ENCODE data around the gene IGSF9.

IGSF9 gene

DNA sequence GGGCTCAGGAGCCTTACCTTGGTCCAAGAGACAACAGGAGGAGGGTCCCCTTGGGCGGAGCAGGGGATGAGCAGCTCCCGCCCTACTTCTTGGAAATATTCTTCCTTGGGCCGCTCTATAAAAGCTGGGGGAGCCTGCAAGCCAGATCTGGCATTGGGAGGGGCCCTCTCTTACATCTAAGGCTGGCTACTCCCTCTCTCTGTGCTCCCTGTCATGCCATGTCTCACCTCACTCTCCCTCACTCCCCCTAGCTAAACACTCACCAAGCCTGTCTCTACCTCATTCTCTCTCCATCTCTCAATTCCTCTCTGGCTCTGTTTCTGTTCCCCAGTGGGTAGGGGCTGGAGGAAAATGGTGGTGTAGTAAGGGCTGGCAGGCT, 13.6 kb downstream of the IGSF9 start:
- DNase-seq = no peak

DNA sequence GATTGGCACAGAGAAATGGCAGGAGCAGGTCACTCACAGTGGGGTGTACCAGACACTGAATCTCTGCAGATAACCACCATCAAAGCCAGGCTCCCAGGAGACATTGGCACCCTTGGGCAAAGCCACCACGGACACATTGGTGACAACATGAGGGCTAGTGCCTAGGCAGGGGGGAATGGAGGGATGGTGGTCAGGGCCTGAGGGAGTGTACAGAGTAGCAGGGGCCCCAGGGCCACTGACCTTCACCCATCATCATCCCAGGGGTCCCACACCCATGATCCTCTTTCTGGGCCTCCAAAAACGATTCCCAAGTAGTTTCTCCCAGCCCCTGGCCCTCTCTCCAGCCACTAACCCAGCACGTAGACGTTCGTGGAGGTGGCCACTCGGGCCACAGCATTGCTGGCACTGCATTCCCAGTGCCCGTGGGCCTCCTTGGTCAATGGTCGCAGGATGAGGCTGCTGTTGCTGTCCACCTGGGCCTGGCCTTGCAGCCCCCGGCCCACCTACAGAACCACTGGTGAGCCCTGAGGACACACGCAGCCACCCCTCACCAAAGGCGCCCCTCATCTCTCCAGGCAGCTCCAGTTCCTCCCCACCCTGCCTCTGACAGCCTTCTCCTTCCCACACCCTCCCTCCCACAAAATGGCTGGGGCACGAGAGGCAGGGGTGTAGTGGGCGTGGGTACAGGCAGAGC, 14.2 kb downstream of the IGSF9 start:
- no peak for DNase-seq

- no peak for DNase-seq
Measured at GRCh38 chr1:159930634-159931033, 14.8 kb downstream of the IGSF9 start.

- no peak for DNase-seq
Measured at GRCh38 chr1:159930216-159930615, 15.2 kb downstream of the IGSF9 start.

- DNase-seq = no peak
Measured at GRCh38 chr1:159929155-159930051, 16.0 kb downstream of the IGSF9 start.

DNA sequence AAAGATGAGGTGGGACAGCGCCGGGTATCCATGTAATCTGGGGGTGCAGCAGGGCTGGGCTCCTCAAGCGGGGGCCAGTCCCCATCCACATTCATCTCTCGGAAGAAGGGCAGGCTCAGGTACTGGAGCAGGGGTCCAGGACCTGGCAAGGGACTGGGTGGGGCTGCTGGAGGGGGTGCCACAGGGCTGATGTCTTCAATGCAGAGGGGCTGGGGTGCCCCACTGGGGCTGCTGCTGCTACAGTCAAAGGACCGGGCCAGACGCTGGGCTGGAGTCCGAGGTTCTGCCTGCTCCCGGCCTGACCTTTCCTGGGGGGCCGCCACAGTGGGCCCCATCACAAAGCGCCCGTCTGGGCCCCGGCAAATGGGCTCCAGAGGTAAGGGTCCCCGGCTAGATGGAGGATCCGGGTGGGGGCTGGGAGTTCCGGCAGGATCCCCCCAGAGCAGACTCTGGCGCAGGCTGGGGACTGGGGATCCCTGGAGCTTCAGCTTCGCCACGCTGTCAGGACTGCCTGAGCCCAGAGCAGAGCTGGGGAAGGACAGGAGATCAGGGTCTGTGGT, 16.8 kb downstream of the IGSF9 start:
- DNase-seq = no peak

DNA sequence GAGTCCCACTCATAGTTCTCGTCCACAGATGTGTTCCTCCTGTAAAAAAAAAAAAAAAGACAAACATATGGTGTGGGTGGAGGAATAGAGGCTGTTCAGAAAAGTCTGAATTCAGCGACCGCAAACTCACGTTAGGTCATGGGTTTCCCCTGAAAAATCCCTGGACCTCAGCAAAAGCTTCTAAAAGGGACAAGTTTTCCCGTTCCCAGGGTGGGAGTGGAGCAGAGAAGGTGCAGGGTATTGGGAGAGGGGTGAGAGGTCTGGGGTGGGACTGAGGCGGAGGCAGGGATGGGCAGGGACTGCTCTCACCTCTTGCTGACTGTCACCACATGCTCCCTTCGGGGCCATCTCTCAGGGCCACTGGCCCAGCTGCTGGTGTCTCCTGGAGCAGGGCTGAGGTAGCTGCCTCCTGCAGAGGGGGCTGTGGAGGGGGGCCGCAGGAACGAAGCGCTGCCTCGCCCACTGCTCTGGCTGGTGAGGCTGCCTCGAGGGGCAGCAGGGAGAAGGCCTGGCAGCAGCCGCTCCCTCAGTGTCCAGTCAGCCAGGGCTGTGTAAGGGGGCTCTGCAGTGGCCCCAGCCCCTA, 17.5 kb downstream of the IGSF9 start:
- DNase-seq = no peak

GRCh38 chr1:159927211-159927848, 18.1 kb downstream of the IGSF9 start:
- DNase-seq = no peak

GRCh38 chr1:159925719-159926078, 19.7 kb downstream of the IGSF9 start:
- no peak for DNase-seq

- DNase-seq = peak; percentile 91
Measured at GRCh38 chr1:159924791-159925718, 20.4 kb downstream of the IGSF9 start, which contains the start of gene TAGLN2. TSS of gene TAGLN2 (minus strand) at chr1:159925507. CDS start at chr1:159920509, 4,998 bp downstream.

GRCh38 chr1:159924025-159924790, 21.2 kb downstream of the IGSF9 start:
- peak; percentile 46 for DNase-seq

DNA sequence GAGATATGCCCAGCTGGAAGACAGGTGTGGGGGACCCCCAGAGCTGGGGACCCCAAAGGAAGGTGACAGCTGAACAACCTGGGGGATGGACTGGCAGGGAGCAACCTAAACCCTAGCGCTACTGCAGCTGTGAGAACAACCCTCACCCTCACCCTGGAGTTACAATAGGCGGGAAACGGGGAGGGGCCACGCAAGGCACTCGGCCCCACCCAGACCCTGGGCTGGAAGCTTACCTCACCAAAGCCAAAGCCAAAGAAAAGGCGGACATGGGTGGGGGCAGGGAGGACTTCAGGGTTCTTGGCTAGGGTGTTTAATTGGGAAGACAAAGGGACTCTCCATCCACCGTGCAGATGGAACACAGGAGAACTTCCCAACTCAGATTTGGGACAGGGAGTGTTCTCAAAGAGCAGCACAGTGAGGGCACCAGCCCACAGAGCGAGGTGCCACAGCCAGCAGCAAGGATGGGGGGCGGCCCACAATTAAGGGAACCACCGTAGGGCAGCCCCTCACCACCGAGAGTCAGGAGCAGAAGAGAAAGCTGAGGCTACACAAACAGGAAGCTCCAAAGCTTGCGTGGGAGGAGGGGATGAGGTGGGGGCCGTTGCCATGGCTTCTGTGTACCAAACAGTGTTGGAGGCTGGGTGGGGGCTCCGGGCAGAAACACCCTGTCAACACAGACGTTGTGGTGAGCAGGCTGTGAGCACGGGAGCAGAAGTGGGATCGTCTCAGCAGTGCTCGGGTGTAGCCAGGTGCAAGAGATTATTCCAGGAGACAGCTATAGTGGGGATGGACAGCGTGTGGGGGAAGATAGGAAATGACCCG, 22.0 kb downstream of the IGSF9 start:
- DNase-seq = peak; percentile 46

DNA sequence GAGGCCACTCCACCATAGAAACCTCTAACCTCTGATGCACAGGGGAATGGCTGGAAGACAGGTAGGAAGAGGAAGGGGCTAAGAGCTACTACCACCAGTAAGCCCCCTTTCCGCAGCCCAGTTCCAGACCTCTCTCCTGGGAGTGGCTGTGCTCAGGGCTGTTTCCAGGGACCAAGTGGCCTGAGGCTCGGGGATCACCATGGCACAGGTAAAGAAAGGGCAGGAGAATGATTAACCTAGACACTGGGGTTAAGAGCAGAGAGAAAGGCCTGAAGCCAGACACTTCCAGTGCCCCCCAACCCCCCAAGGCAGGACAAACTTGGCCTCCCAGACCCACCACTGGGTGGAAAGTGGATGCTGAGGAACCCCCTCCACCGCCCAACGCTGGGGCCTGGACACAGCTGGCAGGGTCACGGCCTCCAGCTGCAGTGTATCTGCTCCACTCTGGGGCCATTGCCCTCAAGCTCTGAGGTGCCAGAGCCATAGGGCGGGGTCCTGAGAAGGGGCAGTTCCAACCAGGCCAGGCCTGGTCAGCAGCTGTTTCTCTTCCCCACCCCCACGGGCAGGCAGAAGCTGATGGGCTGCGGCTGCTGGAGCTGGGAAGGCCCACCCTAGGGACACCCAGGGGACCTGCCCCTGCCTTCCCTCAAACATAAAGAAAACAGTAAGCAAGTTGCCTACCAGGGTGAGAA, 22.8 kb downstream of the IGSF9 start:
- DNase-seq = no peak

DNA sequence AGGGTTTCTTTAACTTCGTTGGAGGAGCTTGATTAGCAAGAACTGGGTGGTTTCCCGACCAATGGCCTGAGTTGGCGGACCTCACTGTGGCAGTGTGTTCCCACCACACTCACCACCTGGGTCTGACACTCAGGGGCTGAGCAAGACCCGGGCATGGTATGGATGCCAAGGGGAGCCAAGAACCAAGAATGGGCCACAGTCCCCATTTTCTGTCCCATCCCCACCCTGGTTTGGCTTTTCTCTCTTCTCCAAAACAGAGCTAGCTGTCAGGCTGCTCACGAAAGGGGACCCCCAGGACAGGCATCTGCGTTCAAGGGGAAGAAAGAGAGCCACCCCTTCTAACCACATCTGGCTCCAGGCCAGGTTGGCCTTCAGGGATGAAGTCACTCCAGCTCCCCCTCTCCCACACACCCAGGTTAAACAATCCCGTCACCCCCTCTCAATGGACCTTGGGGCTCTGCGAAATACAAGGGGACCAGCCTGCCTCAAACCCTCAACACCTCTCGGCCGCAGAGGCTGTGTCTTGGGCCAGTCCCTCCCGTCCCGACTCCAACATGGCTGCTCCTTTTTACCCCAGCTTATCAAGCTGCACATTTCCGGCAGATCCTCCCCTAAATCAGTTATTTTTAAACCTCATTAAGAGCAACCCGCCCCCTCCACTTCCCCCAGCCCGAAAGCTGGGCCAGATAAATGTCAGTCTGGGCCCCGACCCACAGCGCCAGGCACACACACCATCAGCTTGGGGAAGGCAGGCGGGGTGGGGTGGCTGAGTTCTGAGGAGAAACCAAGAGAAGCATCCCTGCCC, 23.5 kb downstream of the IGSF9 start:
- no peak for DNase-seq

DNA sequence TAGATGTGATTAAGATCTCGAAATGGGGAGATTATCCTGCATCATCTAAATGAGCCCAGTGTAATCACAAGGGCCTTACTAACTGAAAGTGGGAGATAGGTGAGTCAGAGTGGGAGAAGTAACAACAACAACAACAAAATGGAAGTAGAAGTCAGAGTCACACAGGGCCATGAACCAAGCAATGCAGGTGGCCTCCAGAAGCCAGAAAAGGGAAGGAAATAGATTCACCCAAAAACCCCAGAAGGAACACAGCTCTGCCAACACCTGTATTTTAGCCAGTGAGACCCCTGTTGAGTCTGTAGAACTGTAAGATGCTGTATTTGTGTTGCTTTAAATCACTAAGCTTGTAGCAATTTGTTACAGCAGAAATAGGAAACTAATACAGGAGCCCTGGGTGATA, 24.2 kb downstream of the IGSF9 start:
- DNase-seq = no peak

GRCh38 chr1:159920651-159921050, 24.8 kb downstream of the IGSF9 start:
- no peak for DNase-seq

DNA sequence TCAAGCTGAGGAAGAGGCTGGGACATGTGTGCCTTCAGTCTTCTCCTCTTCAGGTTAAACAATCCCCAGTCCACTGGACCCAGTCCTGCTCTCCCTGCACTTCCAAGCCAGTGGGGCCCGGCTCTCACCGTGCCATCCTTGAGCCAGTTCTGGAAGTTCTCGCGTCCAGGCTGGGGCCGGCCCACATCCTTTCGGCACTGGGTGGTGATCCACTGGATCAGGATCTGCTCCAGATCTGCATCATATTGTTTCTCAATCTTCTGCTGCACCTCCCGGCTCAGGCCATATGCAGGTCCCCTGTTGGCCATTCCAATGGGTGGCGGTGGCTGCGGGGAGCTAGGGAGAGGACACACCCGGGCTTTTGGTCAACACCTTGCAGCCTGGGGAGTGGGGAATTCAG, 25.2 kb downstream of the IGSF9 start:
- no peak for DNase-seq

DNA sequence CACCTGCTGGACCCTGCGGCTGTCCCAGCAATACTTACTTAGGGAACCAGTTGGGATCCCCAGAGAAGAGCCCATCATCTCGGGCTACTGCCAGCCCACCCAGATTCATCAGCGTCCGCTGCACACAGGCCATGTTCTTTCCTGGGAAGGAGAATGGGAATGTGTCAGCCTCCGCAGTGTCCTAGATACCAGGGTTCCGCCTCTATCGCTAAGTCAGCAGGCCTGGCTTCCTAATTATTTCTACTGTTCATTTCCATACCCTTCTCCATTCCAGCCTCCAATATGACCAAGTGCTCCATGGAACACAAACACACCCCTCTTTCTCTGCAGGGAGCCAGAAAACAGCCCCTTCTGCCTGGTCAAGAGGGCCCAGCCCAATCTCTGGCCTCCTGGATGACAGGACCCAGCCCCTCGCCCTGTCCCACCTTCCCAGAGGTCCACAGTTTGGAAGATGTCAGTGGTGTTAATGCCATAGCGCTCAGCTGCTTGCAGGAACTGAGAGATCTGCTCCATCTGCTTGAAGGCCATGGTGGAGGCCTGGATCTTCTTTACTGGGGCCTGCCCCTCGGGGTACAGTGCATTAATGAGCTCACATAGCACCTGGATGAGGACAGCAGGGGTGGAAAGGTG, 26.1 kb downstream of the IGSF9 start:
- DNase-seq = no peak

All from stimulated activated CD4-positive, alpha-beta T cell treated with anti-CD3 and anti-CD28 coated beads, Interleukin-12 subunit alpha, Interleukin-12 subunit beta, amount 100 ng/mL, for 4 hours (primary cell).